GM23248 (cell line): ENCODE measurements around the gene HOXA1. TPM values are rescaled to one million over a fixed set of nuclear protein-coding genes. Genes with fewer than 3 reads are reported as not detected.
A peak's percentile ranks its signal among the peaks of the same experiment; 100 is the strongest.

Experiments
- DNase-seq: peaks from one replicate; pipeline ENCODE4 v3.0.0-alpha.2; 2015
- H2AFZ ChIP-seq: fragments of 200-600 bp; sonication (generic); 2 replicates; pipeline ENCODE4 v1.6.1; 2016; ENCODE audit warnings: antibody characterized with exemption
- H3F3A ChIP-seq: fragments of 200-600 bp; sonication (generic); 2 replicates; pipeline ENCODE4 v1.6.1; 2016; ENCODE audit warnings: mild to moderate bottlenecking, antibody characterized with exemption, mixed run types; ENCODE audit not compliant: insufficient read depth
- H3K27ac ChIP-seq: fragments of 200-600 bp; sonication (generic); 2 replicates; pipeline ENCODE4 v1.5.1; 2016; ENCODE audit warnings: mild to moderate bottlenecking
- H3K27me3 ChIP-seq: fragments of 200-600 bp; sonication (generic); replicated peaks from 2 replicates; pipeline ENCODE4 v1.6.1; 2016; ENCODE audit warnings: mild to moderate bottlenecking; ENCODE audit not compliant: insufficient read depth
- H3K36me3 ChIP-seq: fragments of 200-600 bp; sonication (generic); 2 replicates; pipeline ENCODE4 v1.6.1; 2016; ENCODE audit warnings: low read depth, mild to moderate bottlenecking
- H3K4me1 ChIP-seq: fragments of 200-600 bp; sonication (generic); 2 replicates; pipeline ENCODE4 v1.6.1; 2016; ENCODE audit warnings: mild to moderate bottlenecking; ENCODE audit not compliant: insufficient read depth
- H3K4me2 ChIP-seq: fragments of 200-600 bp; sonication (generic); one replicate; pipeline ENCODE4 v1.6.1; 2016; ENCODE audit warnings: mild to moderate bottlenecking; ENCODE audit not compliant: unreplicated experiment
- H3K4me3 ChIP-seq: fragments of 200-600 bp; sonication (generic); 2 replicates; pipeline ENCODE4 v1.5.1; 2016; ENCODE audit warnings: mild to moderate bottlenecking
- H3K79me2 ChIP-seq: fragments of 200-600 bp; sonication (generic); 2 replicates; pipeline ENCODE4 v1.6.1; 2016; ENCODE audit warnings: mild to moderate bottlenecking; ENCODE audit not compliant: insufficient read depth
- H3K9ac ChIP-seq: fragments of 200-600 bp; sonication (generic); 2 replicates; pipeline ENCODE4 v1.6.1; 2016; ENCODE audit warnings: mild to moderate bottlenecking
- H3K9me2 ChIP-seq: fragments of 200-600 bp; sonication (generic); 2 replicates; pipeline ENCODE4 v1.6.1; 2016; ENCODE audit warnings: mixed run types, mild to moderate bottlenecking, moderate library complexity; ENCODE audit not compliant: insufficient read depth
- H3K9me3 ChIP-seq: fragments of 200-600 bp; sonication (generic); one replicate; pipeline ENCODE4 v1.6.1; 2017; ENCODE audit warnings: low read depth
- H4K20me1 ChIP-seq: fragments of 200-600 bp; sonication (generic); 2 replicates; pipeline ENCODE4 v1.6.0; 2016; ENCODE audit not compliant: insufficient read depth
- EZH2 ChIP-seq: fragments of 200-600 bp; sonication (generic); IDR thresholded peaks from 2 replicates; pipeline ENCODE4 v1.6.1; 2018; ENCODE audit warnings: antibody characterized with exemption, mild to moderate bottlenecking; ENCODE audit not compliant: insufficient read depth, poor library complexity, severe bottlenecking
- EZH2phosphoT487 ChIP-seq: fragments of 200-600 bp; sonication (generic); IDR thresholded peaks from 2 replicates; pipeline ENCODE4 v1.6.1; 2018; ENCODE audit warnings: antibody characterized with exemption, moderate library complexity, mild to moderate bottlenecking, low read depth; ENCODE audit not compliant: insufficient read depth
- WGBS, 2 experiments: methylation state at CpG; one replicate each; pipeline ENCODE4 v1.1.6; 2015 to 2017; ENCODE audit warnings: low lambda C conversion rate in 2 of 2, low coverage in 1 of 2; ENCODE audit errors: missing lambda C conversion rate in 2 of 2; 5-methylcytosine and 5-hydroxymethylcytosine counted together
- in situ Hi-C: fragments of 300-500 bp; cut with MboI; formaldehyde crosslinking; loops from 2 replicates; pipeline ENCODE4 v1.15.0; 2020
- polyA plus RNA-seq: library from polyadenylated mRNA; unstranded; fragments of >200 nt; fragmentation: Nextera tagmentation; extraction: Ambion mirVana; gene quantifications from 2 replicates; pipeline ENCODE4 v1.2.1, GENCODE V29; 2016
- total RNA-seq: library from RNA; depleted of rRNA; stranded (reverse); fragments of >200 nt; shearing (Covaris generic); gene quantifications from 2 replicates; pipeline ENCODE4 v1.2.3, GENCODE V29; 2014

The HOXA1 gene
- total and polyA plus RNA-seq, 2 experiments from 2014 or later: 0.97 to 1.8 TPM

DNA sequence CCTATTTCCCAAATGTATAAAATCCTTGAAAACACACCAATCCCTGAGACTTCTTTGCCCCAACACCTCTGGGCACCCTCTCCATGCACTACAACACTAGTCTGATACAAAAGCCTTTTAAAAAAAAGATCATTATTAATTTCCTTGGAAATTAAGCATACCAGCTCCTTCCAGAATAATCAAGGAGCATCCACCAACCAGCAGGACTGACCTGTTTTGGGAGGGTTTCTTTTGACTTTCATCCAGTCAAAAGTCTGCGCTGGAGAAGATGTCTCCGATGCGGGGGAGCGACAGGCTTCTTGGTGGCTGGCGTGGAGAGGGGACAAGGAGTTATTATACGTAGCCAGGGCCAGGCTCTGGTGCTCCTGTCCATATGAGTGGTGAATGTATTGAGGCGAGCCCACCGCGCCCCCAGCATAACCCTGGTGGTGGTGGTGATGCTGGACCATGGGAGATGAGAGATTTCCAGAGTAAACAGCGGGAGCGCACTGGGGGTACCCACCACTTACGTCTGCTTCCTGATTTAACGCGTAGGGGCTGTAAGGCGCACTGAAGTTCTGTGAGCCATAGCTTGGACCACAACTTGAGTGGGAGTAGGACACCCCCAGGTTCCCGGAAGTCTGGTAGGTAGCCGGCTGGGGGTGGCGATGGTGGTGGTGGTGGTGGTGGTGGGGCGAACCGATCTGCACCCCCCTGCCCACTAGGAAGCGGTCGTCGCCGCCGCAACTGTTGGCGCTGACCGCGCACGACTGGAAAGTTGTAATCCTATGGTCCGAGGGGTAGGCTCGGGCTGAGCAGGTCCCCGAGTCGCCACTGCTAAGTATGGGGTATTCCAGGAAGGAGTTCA, 527 bp downstream of the HOXA1 start:
- no peak for DNase-seq
- Histone ChIP-seq H3K4me2 (peak overlapping the region; percentile 83), H3K9me2 (no peaks in the 10 kb centered on the region), H3K27me3 (no peaks in the 10 kb centered on the region), H3K9me3 (no peaks in the 10 kb centered on the region), H3K27ac (no peak overlapping the region), H3K9ac (peak overlapping the region; percentile 54), H4K20me1 (no peaks in the 10 kb centered on the region), H3K79me2 (peaks cover 47% of the 10 kb centered on the region), H3K4me1 (peaks cover 13% of the 10 kb centered on the region), H3K4me3 (peak overlapping the region; percentile 80), H3K36me3 (peaks cover 13% of the 10 kb centered on the region), H2AFZ (peak overlapping the region; percentile 73), H3F3A (peaks cover 12% of the 10 kb centered on the region)
- TF ChIP-seq EZH2 (no peak), EZH2phosphoT487 (no peak)
- WGBS, 2 experiments: 25 to 27% methylated on average over 29 to 30 of the region's 33 CpGs
- in situ Hi-C loops: no loop called here

DNA sequence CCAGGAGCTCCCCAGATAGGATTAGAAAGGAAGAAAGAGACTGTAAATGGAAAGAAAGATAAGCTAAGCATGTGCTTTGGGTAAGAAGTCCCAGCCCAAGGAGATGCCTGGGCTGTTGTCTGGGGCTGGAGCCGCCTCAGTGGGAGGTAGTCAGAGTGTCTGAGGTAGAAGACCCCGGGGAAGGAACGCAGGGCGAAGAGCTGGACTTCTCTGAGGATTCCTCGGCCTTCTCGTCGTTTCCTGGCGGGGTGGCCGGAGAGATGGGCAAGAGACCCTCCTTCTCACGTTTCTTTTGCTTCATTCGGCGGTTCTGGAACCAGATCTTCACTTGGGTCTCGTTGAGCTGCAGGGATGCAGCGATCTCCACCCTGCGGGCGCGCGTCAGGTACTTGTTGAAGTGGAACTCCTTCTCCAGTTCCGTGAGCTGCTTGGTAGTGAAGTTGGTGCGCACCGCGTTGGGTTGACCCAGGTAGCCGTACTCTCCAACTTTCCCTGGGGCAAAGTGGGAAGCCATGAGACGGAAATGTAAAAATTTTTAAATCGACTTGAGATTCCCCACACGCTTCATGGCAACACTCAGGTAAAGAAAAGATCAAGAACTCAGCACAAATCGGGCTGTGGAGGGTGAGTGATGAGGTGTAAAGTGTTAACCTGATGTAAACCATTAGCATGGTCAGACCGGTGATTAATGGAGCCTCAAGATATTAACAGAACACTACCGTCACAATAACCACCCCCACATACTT, 1.3 kb downstream of the HOXA1 start:
- Histone ChIP-seq H3K9me3 (no peaks in the 10 kb centered on the region), H3K4me1 (peaks cover 11% of the 10 kb centered on the region), H3K4me3 (peak overlapping the region; percentile 80), H3K4me2 (peak overlapping the region; percentile 83), H4K20me1 (no peaks in the 10 kb centered on the region), H3K36me3 (peaks cover 5% of the 10 kb centered on the region; the same call in 1 of the 2 replicates), H3K9me2 (no peaks in the 10 kb centered on the region), H3K27me3 (no peaks in the 10 kb centered on the region), H3F3A (peaks cover 6% of the 10 kb centered on the region; the same call in 1 of the 2 replicates), H3K79me2 (peaks cover 39% of the 10 kb centered on the region), H3K9ac (no peak overlapping the region), H2AFZ (no peak overlapping the region), H3K27ac (no peak overlapping the region)
- DNase-seq: no peak
- TF ChIP-seq EZH2: no peak
- no peak for TF ChIP-seq EZH2phosphoT487
- in situ Hi-C loops: no loop called here
- WGBS, 2 experiments: 92% methylated on average over 29 of the region's 29 CpGs

DNA sequence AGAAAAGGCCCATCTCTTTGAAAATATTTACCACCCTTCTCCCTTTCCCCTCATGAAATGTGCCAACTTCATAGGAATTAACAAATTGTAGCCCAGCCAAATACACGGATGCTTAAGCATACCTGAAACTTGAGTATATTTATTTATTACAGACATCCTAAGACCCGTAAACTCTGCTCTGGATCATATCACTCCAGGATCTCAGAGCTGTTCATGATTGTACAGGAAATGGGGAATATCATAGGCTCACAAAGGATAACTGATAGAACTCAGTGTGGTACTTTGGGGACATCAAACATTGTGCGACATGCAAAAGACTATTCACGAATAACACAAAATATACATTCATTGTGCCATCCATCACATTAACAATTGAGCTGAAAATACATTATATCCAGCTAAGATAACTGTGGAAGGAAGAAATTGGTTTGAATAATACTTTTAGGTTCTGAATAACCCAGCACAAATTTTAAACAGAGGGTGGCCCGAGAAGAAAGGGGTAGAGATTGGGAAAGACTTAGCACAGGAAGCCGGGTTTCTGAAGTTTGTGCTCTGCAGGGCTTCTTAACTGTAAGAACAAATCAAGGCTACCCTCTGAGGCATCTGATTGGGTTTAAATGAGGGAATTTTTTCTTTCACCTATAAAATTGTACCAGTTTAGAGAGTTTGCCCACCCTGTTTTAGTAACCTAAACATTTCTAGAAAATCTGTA, 2.5 kb downstream of the HOXA1 start:
- in situ Hi-C loops: no loop called here
- no peak overlapping the region for H3K27ac ChIP-seq
- no peak overlapping the region for H3K4me3 ChIP-seq
- no peaks in the 10 kb centered on the region for H3K9me3 ChIP-seq
- H3K4me2 ChIP-seq: no peak overlapping the region
- peaks cover 27% of the 10 kb centered on the region for H3K79me2 ChIP-seq
- H3K27me3 ChIP-seq: peaks cover 6% of the 10 kb centered on the region; the same call in 1 of the 2 replicates
- no peaks in the 10 kb centered on the region for H3K9me2 ChIP-seq
- H3K4me1 ChIP-seq: peaks cover 5% of the 10 kb centered on the region; the same call in 1 of the 2 replicates
- 84 to 88% methylated on average over 6 of the region's 6 CpGs for WGBS, 2 experiments
- H3K9ac ChIP-seq: no peak overlapping the region
- no peak overlapping the region for H2AFZ ChIP-seq
- H3F3A ChIP-seq: peaks cover 6% of the 10 kb centered on the region; the same call in 1 of the 2 replicates
- no peaks in the 10 kb centered on the region for H4K20me1 ChIP-seq
- TF ChIP-seq EZH2phosphoT487 (no peak), EZH2 (no peak)
- no peaks in the 10 kb centered on the region for H3K36me3 ChIP-seq
- no peak for DNase-seq

DNA sequence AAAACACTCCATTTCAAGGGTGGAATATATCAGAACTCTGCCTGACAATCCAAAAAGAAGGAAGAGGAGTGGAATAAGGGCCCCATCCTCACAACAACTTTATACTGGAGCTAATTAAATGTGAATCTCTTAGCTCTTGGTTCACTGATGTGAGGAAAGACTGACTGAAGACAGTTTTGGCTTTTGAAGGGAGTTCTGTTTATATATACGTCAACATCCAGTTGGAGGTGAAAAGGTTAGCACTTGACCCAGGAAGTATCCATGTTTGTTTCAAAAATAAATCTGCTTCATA, 3.0 kb downstream of the HOXA1 start:
- peaks cover 6% of the 10 kb centered on the region; the same call in 1 of the 2 replicates for H3F3A ChIP-seq
- H3K27me3 ChIP-seq: peaks cover 8% of the 10 kb centered on the region; the same call in 1 of the 2 replicates
- H3K9me2 ChIP-seq: no peaks in the 10 kb centered on the region
- no peak overlapping the region for H3K27ac ChIP-seq
- no peaks in the 10 kb centered on the region for H3K9me3 ChIP-seq
- 100% methylated on average over 1 of the region's 1 CpG for WGBS, 2 experiments
- no peaks in the 10 kb centered on the region for H4K20me1 ChIP-seq
- no peak overlapping the region for H3K4me2 ChIP-seq
- no peak overlapping the region for H3K4me3 ChIP-seq
- no peak overlapping the region for H2AFZ ChIP-seq
- DNase-seq: no peak
- peaks cover 22% of the 10 kb centered on the region for H3K79me2 ChIP-seq
- no peak overlapping the region for H3K9ac ChIP-seq
- TF ChIP-seq EZH2phosphoT487 (no peak), EZH2 (no peak)
- peaks cover 5% of the 10 kb centered on the region; the same call in 1 of the 2 replicates for H3K4me1 ChIP-seq
- no peaks in the 10 kb centered on the region for H3K36me3 ChIP-seq
- in situ Hi-C loops: no loop called here
